Measurements from ENCODE around the gene OTUD4.
A peak's percentile ranks its signal among the peaks of the same experiment; 100 is the strongest.
"Not testable (repeated sequence)": the region's sequence is repeated elsewhere in the genome, so short reads cannot be mapped to it uniquely, and the experiment has no call there.

The OTUD4 gene

GRCh38 chr4:145178740-145179280 lies 1.6 kb downstream of the OTUD4 start:
- DNase-seq (ENCODE audit: low spot score): no peak

- no peak for DNase-seq (ENCODE audit: low spot score)
Observed at GRCh38 chr4:145177906-145178538, 2.4 kb downstream of the OTUD4 start.

- DNase-seq (ENCODE audit: low spot score): no peak
Observed at GRCh38 chr4:145177511-145177905, 2.9 kb downstream of the OTUD4 start.

GRCh38 chr4:145176641-145177432 lies 3.6 kb downstream of the OTUD4 start:
- DNase-seq (ENCODE audit: low spot score): no peak

GRCh38 chr4:145171911-145172310 lies 8.5 kb downstream of the OTUD4 start:
- no peak for DNase-seq (ENCODE audit: low spot score)

- no peak for DNase-seq (ENCODE audit: low spot score)
Observed at GRCh38 chr4:145170223-145170622, 10.2 kb downstream of the OTUD4 start.

- no peak for DNase-seq (ENCODE audit: low spot score)
Observed at GRCh38 chr4:145168581-145169187, 11.7 kb downstream of the OTUD4 start.

- no peak for DNase-seq (ENCODE audit: low spot score)
Observed at GRCh38 chr4:145167887-145168286, 12.5 kb downstream of the OTUD4 start.

- DNase-seq (ENCODE audit: low spot score): no peak
Observed at GRCh38 chr4:145161549-145161948, 18.8 kb downstream of the OTUD4 start.

GRCh38 chr4:145156986-145157385 lies 23.4 kb downstream of the OTUD4 start:
- no peak for DNase-seq (ENCODE audit: low spot score)

GRCh38 chr4:145155268-145155870 lies 25.0 kb downstream of the OTUD4 start:
- DNase-seq (ENCODE audit: low spot score): no peak

GRCh38 chr4:145154573-145154972 lies 25.8 kb downstream of the OTUD4 start:
- DNase-seq (ENCODE audit: low spot score): peak; percentile 17

GRCh38 chr4:145153904-145154298 lies 26.5 kb downstream of the OTUD4 start:
- DNase-seq (ENCODE audit: low spot score): no peak

- DNase-seq (ENCODE audit: low spot score): no peak
Observed at GRCh38 chr4:145153181-145153903, 27.0 kb downstream of the OTUD4 start.

GRCh38 chr4:145148980-145149379 lies 31.4 kb downstream of the OTUD4 start:
- no peak for DNase-seq (ENCODE audit: low spot score)

- not testable (repeated sequence) for DNase-seq (ENCODE audit: low spot score)
Observed at GRCh38 chr4:145136219-145136618, 44.2 kb downstream of the OTUD4 start.

- DNase-seq (ENCODE audit: low spot score): no peak
Observed at GRCh38 chr4:145132511-145133098, 47.8 kb downstream of the OTUD4 start.

- DNase-seq (ENCODE audit: low spot score): no peak
Observed at GRCh38 chr4:145131848-145132247, 48.5 kb downstream of the OTUD4 start.

- DNase-seq (ENCODE audit: low spot score): no peak
Observed at GRCh38 chr4:145130788-145131399, 49.5 kb downstream of the OTUD4 start.

GRCh38 chr4:145130130-145130529 lies 50.3 kb downstream of the OTUD4 start:
- DNase-seq (ENCODE audit: low spot score): no peak

GRCh38 chr4:145125396-145125795 lies 55.0 kb downstream of the OTUD4 start:
- no peak for DNase-seq (ENCODE audit: low spot score)
